ENCODE measurements around the gene MED13L.
"Not testable (repeated sequence)": the region's sequence is repeated elsewhere in the genome, so short reads cannot be mapped to it uniquely, and the experiment has no call there.

The MED13L gene

GRCh38 chr12:116043659-116044535, 233.6 kb downstream of the MED13L start:
- no peak for DNase-seq

GRCh38 chr12:116040402-116040801, 237.1 kb downstream of the MED13L start:
- DNase-seq, result no peak

- no peak for DNase-seq
These were observed 238.4 kb downstream of the MED13L start for GRCh38 chr12:116039081-116039480.

- DNase-seq, result no peak
These were observed 239.3 kb downstream of the MED13L start for GRCh38 chr12:116037941-116038837.

- no peak for DNase-seq
These were observed 243.7 kb downstream of the MED13L start for GRCh38 chr12:116033765-116034164.

GRCh38 chr12:116031624-116032023, 245.9 kb downstream of the MED13L start:
- not testable (repeated sequence) for DNase-seq

- no peak for DNase-seq
These were observed 248.9 kb downstream of the MED13L start for GRCh38 chr12:116028619-116029018.

- no peak for DNase-seq
These were observed 250.0 kb downstream of the MED13L start for GRCh38 chr12:116027551-116027821.

- no peak for DNase-seq
These were observed 250.5 kb downstream of the MED13L start for GRCh38 chr12:116026768-116027550.

- DNase-seq, result no peak
These were observed 251.1 kb downstream of the MED13L start for GRCh38 chr12:116026346-116026745.

GRCh38 chr12:116024769-116025168, 252.7 kb downstream of the MED13L start:
- no peak for DNase-seq

GRCh38 chr12:116019415-116019814, 258.1 kb downstream of the MED13L start:
- no peak for DNase-seq

- DNase-seq, result no peak
These were observed 259.2 kb downstream of the MED13L start for GRCh38 chr12:116018282-116018681.

- no peak for DNase-seq
These were observed 262.0 kb downstream of the MED13L start for GRCh38 chr12:116015525-116015924.

GRCh38 chr12:116012757-116013156, 264.7 kb downstream of the MED13L start:
- DNase-seq, result no peak

- no peak for DNase-seq
These were observed 266.3 kb downstream of the MED13L start for GRCh38 chr12:116011217-116011616.

- DNase-seq, result no peak
These were observed 267.0 kb downstream of the MED13L start for GRCh38 chr12:116010467-116010866.

GRCh38 chr12:116009805-116010204, 267.7 kb downstream of the MED13L start:
- no peak for DNase-seq

GRCh38 chr12:116006141-116006540, 271.4 kb downstream of the MED13L start:
- DNase-seq, result no peak

- DNase-seq, result no peak
These were observed 274.5 kb downstream of the MED13L start for GRCh38 chr12:116002890-116003536.

GRCh38 chr12:116000252-116000651, 277.2 kb downstream of the MED13L start:
- no peak for DNase-seq

GRCh38 chr12:115999582-115999981, 277.9 kb downstream of the MED13L start:
- DNase-seq, result no peak
